Measurements from ENCODE around the gene HHAT.
A peak's percentile ranks its signal among the peaks of the same experiment; 100 is the strongest.
"Not testable (repeated sequence)": the region's sequence is repeated elsewhere in the genome, so short reads cannot be mapped to it uniquely, and the experiment has no call there.

HHAT gene

DNA sequence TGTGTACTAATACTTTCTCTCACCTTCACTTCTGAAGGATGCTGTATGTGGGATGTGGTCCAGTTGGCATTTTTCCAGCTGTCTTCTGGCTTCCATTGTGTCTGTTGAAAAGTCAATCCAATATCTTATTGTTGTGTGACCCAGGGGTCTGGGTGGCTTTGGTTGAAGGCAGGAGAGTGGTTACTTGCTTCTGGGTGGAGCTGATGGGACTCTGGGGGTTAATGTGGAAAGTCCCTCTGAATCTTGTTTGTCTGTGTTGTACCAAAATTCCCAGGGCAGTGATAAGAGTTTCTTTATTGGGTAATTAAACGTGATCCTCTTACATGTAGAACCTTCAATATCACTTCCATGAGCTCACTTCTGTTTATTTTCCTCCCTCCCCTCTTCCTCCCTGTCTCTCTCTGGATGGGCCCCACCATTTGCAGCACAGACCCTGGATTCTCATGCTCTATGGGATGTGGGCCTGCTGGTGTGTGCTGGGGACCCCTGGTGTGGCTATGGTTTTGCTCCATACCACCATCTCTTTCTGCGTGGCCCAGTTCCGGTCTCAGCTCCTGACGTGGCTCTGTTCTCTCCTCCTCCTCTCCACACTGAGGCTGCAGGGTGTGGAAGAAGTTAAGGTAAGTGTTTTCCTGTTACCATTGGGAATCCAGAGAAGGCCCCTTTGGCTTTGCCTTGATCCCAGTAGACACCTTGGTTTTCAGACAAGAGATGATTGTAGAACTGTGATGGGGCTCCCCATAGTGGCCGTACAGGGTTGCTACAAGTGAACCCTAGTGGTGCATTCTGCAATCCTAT, 71.5 kb downstream of the HHAT start:
- peak; percentile 11 to 48 for DNase-seq

DNA sequence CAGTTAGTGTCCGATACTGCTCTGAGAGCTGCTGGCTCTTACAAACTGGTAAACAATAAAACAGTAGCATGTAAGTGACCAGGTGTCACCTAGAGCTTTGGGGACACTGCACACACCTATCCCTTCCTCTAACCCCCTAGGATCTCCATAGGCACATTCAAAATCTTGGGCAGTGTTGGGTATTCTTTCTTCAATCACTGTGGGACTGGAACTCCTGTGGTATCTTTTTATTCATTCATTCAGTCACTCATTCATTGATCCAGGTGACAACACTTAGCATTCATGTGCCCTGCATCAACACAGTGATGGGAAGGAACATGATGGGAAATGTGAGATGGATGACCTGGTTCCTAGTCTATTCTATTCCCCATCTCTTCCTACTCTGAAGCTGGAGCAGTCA, 73.9 kb downstream of the HHAT start:
- DNase-seq = no peak

GRCh38 chr1:210405316-210405715, 76.6 kb downstream of the HHAT start:
- no peak for DNase-seq

DNA sequence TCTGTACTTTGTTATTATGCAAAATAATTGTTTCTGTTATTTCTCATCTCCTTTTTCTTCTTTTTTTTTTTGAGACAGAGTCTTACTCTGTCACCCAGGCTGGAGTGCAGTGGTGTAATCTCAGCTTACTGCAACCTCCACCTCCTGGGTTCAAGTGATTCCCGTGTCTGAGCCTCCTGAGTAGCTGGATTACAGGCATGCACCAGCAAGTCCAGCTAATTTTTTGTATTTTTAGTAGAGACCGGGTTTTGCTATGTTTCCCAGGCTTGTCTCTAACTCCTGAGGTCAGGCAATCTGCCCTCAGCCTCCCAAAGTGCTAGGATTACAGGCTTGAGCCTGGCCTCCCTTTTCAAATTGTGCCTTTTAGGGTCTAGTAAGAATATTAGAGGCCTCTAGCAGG, 77.6 kb downstream of the HHAT start:
- not testable (repeated sequence) for DNase-seq

DNA sequence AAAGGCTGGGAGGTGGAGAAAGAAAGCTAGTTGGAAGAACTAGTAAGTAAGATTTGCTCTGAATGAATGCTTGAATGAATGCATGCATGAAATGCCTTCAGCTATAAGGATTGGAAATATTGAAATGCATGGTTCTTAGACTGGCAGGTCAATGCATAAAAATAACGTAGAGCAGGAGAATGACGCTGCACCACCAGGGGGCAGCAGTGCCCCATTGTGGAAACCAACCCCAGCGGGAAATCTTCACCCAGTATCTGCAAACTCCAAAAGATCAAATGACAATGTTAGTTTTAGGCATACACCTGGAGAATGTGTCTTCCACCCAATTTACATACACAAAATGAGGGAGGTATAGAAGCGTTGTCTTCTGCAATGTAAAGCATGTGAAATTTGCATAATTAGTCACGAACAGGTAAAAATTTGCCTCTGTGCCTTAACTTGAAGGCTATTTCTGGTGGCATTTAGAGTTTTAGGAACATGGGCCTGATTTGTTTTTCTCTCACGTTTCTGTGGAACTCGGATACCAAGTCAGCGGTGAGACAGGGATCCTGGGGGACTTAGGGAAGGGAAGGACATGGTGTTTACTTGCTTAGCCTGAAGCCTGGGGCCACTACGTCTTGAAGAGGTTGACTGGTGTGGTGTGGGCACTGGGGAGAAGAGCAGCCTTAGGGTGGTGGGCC, 78.6 kb downstream of the HHAT start:
- DNase-seq = peak in 1 of 2 experiments; percentile 52

- no peak for DNase-seq
Measured at GRCh38 chr1:210407887-210408252, 79.2 kb downstream of the HHAT start.

- DNase-seq = no peak
Measured at GRCh38 chr1:210412240-210412639, 83.5 kb downstream of the HHAT start.

DNA sequence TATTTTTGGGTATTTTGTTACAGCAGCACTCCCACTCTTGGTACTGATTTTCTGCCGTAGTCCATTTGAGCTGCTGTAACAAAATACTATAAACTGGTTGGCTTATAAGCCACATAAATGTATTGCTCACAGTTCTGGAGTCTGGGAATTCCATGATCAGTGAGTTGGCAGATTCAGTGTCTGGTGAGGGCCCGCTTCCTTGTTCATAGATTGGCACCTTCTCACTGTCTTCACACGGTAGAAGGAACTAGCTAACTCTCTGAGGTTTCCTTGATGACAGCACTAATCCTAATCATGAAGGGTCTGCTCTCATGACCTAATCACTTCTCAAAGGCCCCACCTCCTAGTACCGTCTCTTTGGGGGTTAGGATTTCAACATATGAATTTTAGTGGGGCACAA, 85.2 kb downstream of the HHAT start:
- no peak for DNase-seq

DNA sequence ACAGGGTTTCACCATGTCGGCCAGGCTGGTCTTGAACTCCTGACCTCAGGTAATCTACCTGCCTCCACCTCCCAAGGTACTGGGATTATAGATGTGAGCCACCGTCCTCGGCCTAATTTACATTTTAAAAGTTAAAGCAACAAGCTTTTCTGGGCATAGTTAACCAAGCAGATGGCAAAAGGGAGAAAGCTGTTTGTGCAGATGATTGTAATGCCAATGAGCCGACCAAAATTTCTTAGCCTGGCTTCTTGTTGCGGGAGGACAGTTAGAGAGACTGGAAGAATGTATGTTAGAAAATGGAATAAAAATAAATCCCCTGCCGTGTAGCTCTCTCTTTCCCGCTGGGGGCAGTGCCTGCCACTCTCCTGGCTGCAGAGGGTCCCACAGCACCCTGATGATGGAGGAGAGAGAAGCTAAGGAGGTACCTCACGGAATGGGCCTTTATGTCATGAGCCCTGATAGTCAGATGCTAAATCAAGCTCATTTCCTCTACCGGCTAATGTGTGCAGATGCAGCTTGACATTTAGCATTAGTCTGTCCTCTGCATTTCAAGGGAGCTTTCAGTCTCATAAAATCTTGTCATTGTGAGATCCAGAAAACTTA, 87.2 kb downstream of the HHAT start:
- DNase-seq = no peak

GRCh38 chr1:210416681-210417080, 88.0 kb downstream of the HHAT start:
- no peak for DNase-seq

- no peak for DNase-seq
Measured at GRCh38 chr1:210417881-210418280, 89.2 kb downstream of the HHAT start.

- DNase-seq = no peak
Measured at GRCh38 chr1:210418863-210419650, 90.4 kb downstream of the HHAT start.

DNA sequence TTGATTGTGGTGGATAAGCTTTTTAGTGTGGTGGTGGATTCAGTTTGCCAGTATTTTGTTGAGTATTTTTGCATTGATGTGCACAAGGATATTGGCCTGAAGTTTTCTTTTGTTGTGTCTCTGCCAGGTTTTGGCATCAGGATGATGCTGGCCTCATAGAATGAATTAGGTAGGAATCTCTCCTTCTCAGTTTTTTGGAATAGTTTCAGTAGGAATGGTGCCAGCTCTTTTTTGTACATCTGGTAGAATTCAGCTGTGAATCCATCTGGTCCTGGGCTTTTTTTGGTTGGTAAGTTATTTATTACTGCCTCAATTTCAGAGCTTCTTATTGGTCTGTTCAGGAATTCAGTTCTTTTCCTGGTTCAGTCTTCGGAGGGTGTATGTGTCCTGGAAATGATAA, 98.0 kb downstream of the HHAT start:
- not testable (repeated sequence) for DNase-seq

DNA sequence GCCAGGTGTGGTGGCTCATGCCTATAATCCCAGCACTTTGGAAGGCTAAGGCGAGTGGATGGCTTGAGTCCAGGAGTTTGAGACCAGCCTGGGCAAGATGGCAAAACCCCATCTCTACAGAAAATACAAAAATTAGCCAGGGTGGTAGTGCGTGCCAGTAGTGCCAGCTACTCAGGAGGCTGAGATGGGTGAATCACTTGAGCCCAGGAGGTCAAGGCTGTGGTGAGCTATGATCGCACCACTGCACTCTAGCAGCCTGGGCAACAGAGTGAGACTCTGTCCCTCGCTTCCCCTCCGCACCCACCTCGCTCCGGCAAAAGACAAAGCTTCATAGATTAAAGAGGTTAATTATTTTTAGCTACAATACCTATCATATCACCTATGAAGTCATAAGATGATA, 100.0 kb downstream of the HHAT start:
- DNase-seq = no peak

GRCh38 chr1:210434223-210434622, 105.5 kb downstream of the HHAT start:
- DNase-seq = no peak

- no peak for DNase-seq
Measured at GRCh38 chr1:210437111-210437510, 108.4 kb downstream of the HHAT start.

GRCh38 chr1:210437781-210438180, 109.1 kb downstream of the HHAT start:
- DNase-seq = no peak

DNA sequence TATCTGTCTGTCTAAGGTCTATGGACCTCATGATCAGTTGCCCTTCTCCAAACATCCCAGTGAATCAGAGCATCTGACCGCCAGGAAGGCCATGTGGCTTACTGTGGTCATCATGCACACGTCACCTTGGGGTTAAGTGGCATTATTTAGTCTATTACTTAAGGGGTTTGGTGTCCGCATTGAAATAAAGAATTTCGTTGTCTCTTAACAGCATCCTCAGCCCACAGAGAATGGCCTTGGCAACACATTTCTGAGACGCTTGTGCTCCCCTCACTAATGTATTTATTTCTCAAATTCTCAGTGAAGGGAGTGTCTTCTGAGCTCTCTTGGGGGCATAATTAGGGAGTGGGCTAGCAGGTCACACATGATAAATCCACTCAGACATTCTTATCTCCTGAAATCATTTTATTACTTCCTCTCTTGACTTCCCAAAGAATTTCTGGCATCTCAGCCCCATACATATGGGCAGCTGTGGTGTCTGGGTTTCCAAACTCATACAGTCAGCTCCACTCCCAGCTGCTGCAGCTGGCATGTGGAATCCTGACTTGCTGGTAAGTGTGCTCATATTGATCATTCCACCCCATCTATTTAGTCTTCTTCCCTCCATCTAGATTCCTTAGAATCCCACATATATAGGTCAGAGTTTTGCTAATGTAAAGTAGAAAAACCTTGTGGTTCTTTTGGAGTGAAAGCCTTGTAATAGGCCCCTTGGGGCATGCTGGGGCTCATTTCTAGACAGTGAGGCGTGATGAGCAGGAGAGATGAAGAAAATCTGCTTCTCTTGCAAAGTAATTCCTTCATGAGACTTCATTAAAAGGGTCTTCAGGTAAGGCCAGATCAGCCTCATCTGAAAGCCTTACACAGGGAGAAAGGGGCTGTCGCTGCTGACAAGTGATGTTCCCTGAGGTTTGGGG, 110.5 kb downstream of the HHAT start:
- no peak for DNase-seq

- DNase-seq = no peak
Measured at GRCh38 chr1:210440081-210440480, 111.4 kb downstream of the HHAT start.

- DNase-seq = no peak
Measured at GRCh38 chr1:210441028-210441427, 112.3 kb downstream of the HHAT start.

- no peak for DNase-seq
Measured at GRCh38 chr1:210445485-210445884, 116.8 kb downstream of the HHAT start.

DNA sequence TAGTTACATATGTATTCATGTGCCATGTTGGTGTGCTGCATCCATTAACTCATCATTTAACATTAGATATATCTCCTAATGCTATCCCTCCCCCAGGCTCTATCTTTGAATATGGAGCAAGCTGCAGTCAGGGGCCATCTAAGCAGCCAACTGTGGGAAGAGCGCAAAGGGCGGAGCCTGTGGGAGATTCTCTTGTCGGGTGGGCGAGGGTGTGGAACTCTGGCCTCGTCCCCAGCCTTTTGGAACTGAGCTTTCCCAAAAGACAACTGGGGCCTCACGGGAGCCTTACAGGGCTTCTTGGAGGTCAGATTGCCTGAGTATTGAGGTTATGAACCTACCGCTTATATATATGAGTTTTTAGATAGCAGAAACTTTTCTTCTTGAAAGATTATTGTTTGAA, 117.2 kb downstream of the HHAT start:
- no peak for DNase-seq
